DMS114 treated with DMSO at 0.1 percent for 48 hours (cell line): ENCODE results near the gene WDR26.
"Not testable (repeated sequence)": the region's sequence is repeated elsewhere in the genome, so short reads cannot be mapped to it uniquely, and the experiment has no call there.

ENCODE experiments used
- DNase-seq: peaks from one replicate; lab custom pipeline; 2025; ENCODE audit not compliant: unreplicated experiment; lab: John Stamatoyannopoulos, UW

The WDR26 gene

GRCh38 chr1:224433701-224434672, 610 bp downstream of the WDR26 start:
- DNase-seq = no peak

DNA sequence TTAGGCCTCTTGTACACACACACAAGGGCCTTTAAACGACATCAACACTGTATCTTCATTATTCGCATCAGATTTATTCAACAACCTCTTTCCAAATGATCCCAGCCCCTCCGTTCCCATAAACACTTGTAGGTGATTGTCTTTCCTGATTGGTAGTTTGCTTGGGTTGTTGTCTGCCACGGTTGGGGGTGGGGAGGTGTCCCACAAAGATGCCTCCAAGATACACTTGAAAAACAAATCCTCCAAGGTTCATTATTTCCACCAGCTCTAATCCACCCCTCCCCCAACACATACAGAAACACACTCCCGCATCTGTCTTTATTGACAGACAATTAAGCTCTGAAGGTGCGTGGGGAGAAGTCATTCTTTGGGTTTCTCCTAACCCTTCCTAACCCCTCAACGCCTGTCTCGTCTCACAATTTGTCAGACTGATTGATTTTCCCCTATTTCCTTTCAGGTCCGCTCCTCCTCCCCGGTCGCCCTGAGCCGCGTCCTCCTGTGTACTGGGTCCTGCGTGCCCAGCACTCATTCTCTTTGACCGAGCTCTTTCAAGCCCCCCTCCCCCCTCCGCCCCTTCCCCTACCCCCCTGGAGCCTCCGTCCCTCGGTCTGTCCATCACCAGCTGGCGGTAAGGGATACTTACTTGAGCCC, 1.4 kb downstream of the WDR26 start:
- no peak for DNase-seq

DNA sequence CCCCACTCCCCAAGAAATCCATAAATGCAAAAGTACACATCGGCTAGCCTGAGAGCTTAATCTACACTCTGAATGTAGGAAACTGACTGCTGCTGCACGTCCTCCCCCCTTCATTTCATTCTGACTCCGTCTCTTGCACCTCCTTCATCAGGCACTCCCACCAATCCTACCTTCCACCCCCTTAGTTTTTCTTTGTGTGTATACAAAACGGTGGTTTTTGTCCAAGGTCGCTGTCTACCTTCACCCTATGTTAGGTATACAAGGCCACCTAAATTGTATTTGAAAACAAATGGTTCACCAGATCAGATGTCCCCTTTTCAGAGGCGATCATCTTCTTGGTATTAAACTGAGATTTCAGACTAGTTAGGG, 1.9 kb downstream of the WDR26 start:
- DNase-seq = peak; percentile 25

- DNase-seq = no peak
Observed at GRCh38 chr1:224432146-224432545, 2.5 kb downstream of the WDR26 start.

DNA sequence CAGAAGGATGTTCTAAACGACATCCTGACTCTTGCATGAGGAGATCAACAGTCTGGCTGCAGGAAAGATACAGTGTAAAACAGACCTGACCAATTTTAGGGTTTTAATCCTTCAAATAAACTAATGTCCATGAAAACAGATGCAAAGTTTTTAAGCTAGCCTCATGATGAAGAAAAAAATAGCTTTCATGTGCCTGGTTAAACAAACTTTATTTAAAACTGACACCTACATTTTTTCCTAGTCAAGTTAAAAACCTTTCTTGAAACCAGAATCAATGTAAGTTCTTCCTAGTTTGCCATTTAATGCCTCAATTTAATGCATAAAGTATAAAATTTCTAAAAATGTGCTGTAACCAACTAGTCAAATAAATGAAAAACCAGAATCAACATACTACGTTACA, 2.9 kb downstream of the WDR26 start:
- DNase-seq = no peak

GRCh38 chr1:224430511-224431113, 4.0 kb downstream of the WDR26 start:
- DNase-seq = no peak

DNA sequence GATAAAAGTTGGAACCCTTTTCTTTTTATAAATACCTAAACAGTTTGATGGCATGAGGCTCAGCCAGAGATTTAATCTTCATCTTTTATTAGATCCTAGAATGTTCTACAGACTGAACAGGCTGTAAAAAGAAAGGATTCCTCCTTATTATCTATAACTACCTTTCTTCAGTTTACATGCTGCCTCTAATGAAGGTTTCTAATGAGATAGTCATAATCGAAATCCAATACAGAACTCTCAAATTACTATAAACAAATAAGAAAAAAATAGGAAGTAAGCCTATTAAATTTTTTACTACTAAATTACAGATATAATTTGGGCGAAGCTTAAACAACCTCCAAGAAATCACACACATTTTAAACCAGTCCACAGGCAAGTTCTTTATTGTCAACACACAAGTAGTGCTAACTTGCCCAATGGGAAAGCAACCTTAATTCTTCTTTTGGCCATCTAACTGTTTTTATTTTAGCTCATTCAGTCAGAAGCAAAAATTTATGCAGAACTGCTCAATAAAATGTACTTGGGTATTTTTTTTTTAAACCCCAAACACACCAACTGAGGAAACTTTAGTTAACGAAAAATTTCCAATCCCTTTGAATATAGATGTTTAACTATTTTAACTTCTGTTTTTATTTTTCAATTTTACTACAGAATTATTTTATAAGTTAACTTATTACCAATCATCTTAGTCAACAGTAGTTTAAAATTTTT, 4.8 kb downstream of the WDR26 start:
- no peak for DNase-seq

DNA sequence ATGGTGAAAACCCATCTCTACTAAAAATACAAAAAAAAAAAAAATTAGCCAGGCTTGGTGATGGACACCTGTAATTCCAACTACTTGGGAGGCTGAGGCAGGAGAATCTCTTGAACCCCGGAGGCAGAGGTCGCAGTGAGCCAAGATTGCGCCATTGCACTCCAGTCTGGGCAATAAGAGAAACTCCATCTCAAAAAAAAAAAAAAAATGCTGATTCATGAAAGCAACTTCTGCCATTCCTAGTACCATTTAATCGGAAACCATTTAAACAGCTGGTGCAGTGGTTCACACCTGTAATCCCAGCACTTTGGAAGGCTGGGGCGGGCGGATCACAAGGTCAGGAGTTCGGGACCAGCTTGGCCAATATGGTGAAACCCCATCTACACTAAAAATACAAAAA, 5.9 kb downstream of the WDR26 start:
- DNase-seq = not testable (repeated sequence)

GRCh38 chr1:224427346-224427745, 7.3 kb downstream of the WDR26 start:
- no peak for DNase-seq

- DNase-seq = not testable (repeated sequence)
Observed at GRCh38 chr1:224426869-224427268, 7.7 kb downstream of the WDR26 start.

- DNase-seq = no peak
Observed at GRCh38 chr1:224425279-224425884, 9.2 kb downstream of the WDR26 start.

DNA sequence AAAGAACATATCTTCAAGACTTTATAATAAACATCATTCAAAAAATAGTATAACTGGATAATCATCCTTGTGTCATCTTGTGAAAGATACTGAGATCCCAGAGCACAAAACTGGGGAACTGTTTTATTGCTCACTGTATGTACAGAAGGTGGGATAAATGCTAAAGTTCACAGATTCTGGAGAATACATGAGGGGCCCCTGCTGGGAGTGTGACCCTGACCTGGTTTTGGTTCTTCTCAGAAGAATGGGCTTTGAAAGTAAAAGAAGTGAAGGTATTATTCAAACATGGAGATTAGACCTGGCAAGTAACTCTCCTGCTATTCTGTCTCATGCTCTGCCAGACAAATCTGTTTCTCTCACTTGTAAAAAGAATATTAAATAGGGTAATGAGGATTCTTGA, 14.5 kb downstream of the WDR26 start:
- DNase-seq = no peak

GRCh38 chr1:224411766-224412165, 22.8 kb downstream of the WDR26 start:
- no peak for DNase-seq

GRCh38 chr1:224408294-224408590, 26.4 kb downstream of the WDR26 start:
- DNase-seq = no peak

DNA sequence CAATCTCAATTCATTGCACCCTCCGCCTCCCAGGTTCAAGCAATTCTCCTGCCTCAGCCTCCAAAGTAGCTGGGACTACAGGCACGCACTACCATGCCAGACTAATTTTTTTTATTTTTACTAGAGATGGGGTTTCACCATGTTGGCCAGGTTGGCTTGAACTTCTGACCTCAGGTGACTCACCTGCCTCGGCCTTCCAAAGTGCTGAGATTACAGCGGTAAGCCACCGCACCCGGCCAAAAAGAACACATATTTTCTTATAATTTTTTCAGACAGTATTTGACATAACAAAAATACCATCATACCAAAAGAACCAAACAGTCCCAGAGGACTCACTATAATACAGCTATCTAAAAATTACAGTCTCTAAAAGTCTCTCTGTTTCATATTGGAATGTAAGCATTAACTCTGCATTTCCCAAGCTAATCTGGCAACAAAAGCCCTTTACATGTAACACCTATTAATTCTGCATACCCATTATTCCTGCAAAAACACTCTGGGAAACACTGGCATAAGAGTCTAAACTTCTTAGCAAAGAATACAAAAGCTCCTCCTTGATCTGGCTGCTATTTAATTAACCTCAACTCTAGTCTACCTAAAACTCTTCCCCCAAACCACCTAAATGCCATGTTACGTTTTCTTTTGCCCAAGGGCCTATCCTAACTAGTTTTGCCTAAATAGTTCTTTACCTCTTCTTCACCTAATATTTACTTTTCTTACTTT, 26.9 kb downstream of the WDR26 start:
- DNase-seq = no peak

- no peak for DNase-seq
Observed at GRCh38 chr1:224406216-224406615, 28.4 kb downstream of the WDR26 start.

DNA sequence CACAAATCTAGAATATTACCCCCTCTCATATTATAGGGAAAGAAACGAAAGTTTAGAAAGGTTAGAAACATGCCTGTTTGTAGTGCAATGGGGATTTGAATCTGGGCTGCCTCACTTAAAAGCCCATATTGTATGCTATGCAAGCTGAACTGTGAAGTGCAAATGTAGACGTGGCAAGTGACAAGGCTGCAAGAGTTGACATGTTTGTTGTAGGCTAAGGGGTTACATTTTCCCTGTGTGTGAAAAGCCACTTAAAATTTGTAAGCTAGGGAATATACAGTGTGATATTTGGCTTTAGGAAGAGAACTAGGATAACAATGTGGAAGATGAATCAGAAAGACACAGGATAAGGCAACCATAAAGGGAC, 29.0 kb downstream of the WDR26 start:
- no peak for DNase-seq

- no peak for DNase-seq
Observed at GRCh38 chr1:224404916-224405603, 29.5 kb downstream of the WDR26 start.

- DNase-seq = no peak
Observed at GRCh38 chr1:224402472-224403036, 32.0 kb downstream of the WDR26 start.

GRCh38 chr1:224399887-224400286, 34.7 kb downstream of the WDR26 start:
- no peak for DNase-seq
